ENCODE results near the gene CD83. TPM values are rescaled to one million over a fixed set of nuclear protein-coding genes. Genes with fewer than 3 reads are reported as not detected.

The CD83 gene
- total and polyA plus RNA-seq, 9 of the 15 experiments (the other 6 are each of a cell fraction or from before 2014, with no cell fraction given) = 2.5 to 4.1 (median 3.4) TPM

GRCh38 chr6:14081126-14081525 is 36.4 kb upstream of the CD83 start:
- peaks cover 3 to 10% of the 10 kb centered on the region in 2 experiments; a peak in 1 of 5 replicates for H3K27me3 ChIP-seq (ENCODE audit: control insufficient read depth in 2 of 2, insufficient read depth in 2 of 2, low read length in 2 of 2)
- 45% methylated on average over 5 of the region's 5 CpGs for WGBS (ENCODE audit: insufficient coverage, low coverage, missing lambda C conversion rate)
- BruUV-seq (replicated peaks) = no TSS peak
- H3K27ac ChIP-seq (ENCODE audit: extremely low read depth, low read depth, low read length) = no peak overlapping the region
- no peak overlapping the region for H3K4me3 ChIP-seq
- in situ Hi-C loops (cut with MboI) (no loop called here), intact Hi-C loops (cut with micrococcal nuclease) (no loop called here)
- no peaks in the 10 kb centered on the region for H3K79me2 ChIP-seq (ENCODE audit: control insufficient read depth, insufficient read depth, low read length)
- H3K9me3 ChIP-seq (replicated peaks; ENCODE audit: control insufficient read depth, insufficient read depth, low read depth, low read length) = no peaks in the 10 kb centered on the region
- no peak for FAIRE-seq
- no peak for DNase-seq (ENCODE audit: extremely low read depth in 1 of 4, low spot score in 3 of 4)
- no peaks in the 10 kb centered on the region for H3K9me1 ChIP-seq (ENCODE audit: control insufficient read depth, insufficient read depth, low read length)
- no peak for ATAC-seq
- peaks cover 0 to 6% of the 10 kb centered on the region in 2 experiments; a peak in 3 of 5 replicates for H3K4me1 ChIP-seq (replicated peaks in 1 of 2; ENCODE audit: control insufficient read depth in 2 of 2, insufficient read depth in 2 of 2, low read length in 2 of 2)
- no peaks in the 10 kb centered on the region for H3K36me3 ChIP-seq (ENCODE audit: control insufficient read depth, insufficient read depth, low read length)
- TF ChIP-seq, protein P1, sequence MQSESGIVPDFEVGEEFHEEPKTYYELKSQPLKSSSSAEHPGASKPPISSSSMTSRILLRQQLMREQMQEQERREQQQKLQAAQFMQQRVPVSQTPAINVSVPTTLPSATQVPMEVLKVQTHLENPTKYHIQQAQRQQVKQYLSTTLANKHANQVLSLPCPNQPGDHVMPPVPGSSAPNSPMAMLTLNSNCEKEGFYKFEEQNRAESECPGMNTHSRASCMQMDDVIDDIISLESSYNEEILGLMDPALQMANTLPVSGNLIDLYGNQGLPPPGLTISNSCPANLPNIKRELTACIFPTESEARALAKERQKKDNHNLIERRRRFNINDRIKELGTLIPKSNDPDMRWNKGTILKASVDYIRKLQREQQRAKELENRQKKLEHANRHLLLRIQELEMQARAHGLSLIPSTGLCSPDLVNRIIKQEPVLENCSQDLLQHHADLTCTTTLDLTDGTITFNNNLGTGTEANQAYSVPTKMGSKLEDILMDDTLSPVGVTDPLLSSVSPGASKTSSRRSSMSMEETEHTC (IDR thresholded peaks at IDR 0.05) = no peak
- TF ChIP-seq GABPB1 (CRISPR knock-in tag; IDR thresholded peaks at IDR 0.05) (no peak), HMGXB4 (CRISPR knock-in tag; IDR thresholded peaks at IDR 0.05) (no peak), RBM15 (IDR thresholded peaks at IDR 0.05; ENCODE audit: insufficient read depth, low read length) (no peak), POLR2AphosphoS5 (IDR thresholded peaks at IDR 0.05; ENCODE audit: control insufficient read depth, insufficient read depth, low read depth, low read length) (no peak), CBX8 (IDR thresholded peaks at IDR 0.05; ENCODE audit: borderline replicate concordance, extremely low read depth, low read depth, low read length, poor library complexity, severe bottlenecking) (no peak), TRIM24 (IDR thresholded peaks at IDR 0.05) (no peak), ZBTB9 (CRISPR knock-in tag; IDR thresholded peaks at IDR 0.05) (no peak), NFE2 (IDR thresholded peaks at IDR 0.05; ENCODE audit: low read depth) (no peak), FOSL1 (tag; conservative IDR thresholded peaks at IDR 0.05) (no peak), CHCHD3 (CRISPR knock-in tag; IDR thresholded peaks at IDR 0.05) (no peak)
- CTCF ChIA-PET (ENCODE audit: low intra/inter-chr PET ratio) = no interaction called here
- no peak overlapping the region for H3K4me2 ChIP-seq (ENCODE audit: insufficient read depth, low read length)
- no peak overlapping the region for H3K9ac ChIP-seq (ENCODE audit: insufficient read depth in 1 of 2, low read depth in 2 of 2, low read length in 2 of 2)
- no peaks in the 10 kb centered on the region for H4K20me1 ChIP-seq (replicated peaks; ENCODE audit: control insufficient read depth, insufficient read depth, low read length)
- no peak overlapping the region for H2AFZ ChIP-seq (ENCODE audit: low read depth, low read length)
- POLR2A ChIA-PET = interaction anchor here (0.7 kb wide), 1 partner anchor 123 kb away, joined by 3 read pairs; no protein-coding TSS in a partner anchor

Measured in K562 (cell line).